NCI-H2196 treated with DMSO at 0.1 percent for 48 hours (cell line): Measurements from ENCODE around the gene TMEM132C.

Experiments used
- DNase-seq: peaks from one replicate; lab custom pipeline; 2025; ENCODE audit not compliant: unreplicated experiment; lab: John Stamatoyannopoulos, UW

The TMEM132C gene

DNA sequence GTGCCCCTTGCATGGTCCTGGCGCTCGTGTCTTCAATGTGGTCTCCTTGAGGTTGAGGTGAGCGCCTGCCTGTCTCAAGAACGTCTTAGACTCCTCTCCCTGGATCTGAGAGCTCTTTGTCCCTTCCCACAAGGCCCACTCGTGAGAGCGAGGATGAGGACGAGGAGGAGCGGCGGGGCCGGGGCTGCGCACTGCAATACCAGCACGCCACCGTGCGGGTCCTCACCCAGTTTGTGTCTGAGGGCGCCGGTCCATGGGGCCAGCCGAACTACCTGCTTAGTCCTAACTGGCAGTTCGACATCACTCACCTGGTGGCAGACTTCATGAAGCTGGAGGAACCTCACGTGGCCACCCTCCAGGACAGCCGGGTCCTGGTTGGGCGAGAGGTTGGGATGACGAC is 428.7 kb downstream of the TMEM132C start:
- no peak for DNase-seq

DNA sequence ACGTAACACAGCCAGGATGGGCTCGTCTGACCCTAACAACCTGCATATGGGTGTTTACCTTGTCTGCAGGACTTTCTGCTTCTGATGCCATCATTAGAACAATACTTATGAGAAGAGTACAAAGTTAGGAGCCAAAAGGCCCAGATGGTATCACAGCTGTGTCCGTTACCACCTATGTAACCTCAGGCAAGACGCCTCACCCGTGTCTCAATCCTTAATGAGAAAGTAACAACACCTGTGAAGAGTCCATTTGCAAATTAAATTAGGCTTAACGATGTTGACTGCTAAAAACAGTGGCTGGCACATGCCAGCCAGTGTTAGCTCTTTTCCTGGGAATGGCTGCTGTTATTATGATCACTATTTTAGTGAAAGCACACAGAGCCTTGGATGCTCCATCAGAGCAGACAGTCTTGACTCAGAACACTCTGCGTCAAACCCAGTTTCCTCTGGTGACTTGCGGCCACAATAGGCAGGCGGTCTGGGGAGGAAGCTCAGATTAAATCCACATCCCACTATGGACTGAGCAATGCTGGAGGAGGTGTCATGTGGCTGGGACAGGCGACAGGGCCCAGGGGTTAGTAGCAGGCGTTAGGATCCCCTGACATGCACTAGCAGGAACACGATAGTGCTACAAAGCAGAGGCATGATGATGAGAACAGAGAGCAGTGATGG is 431.5 kb downstream of the TMEM132C start:
- no peak for DNase-seq

DNA sequence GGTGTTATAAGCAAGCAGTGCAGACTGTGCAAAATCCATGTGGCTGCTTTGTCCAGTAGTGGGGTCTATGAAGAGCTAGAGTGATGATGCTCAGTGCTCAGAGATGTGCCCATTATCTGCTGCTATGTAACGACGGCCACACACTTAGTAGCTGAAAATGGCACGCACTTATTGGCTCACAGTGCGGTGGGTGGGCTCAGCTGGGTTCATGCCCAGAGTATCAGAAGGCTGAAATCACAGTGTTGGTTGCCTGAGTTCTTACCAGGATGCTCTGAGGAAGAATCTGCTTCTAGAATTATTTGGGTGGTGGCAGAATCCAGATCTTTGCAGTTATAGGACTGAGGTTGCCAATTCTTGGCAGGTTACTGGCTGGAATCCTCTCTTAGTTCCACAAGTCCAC is 432.1 kb downstream of the TMEM132C start:
- DNase-seq: no peak

DNA sequence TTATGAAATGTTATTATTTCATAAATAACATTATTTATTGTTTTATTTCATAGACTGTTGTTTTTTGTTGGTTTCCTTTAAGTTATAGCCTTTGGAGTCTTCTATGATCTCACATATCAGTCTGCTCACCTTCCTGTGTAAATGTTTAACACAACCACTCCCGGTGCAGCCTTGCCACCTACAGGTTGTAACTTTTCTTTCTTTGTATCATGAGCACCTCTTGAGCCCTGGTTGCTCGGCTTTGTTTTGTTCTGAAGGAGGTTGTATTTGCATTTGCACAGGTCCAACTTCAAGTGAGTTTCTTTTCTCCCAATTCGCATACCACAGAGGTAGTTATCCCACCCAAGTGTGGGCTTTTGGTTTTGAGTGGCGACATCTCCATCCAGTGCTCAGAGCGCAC is 435.4 kb downstream of the TMEM132C start:
- DNase-seq: no peak

DNA sequence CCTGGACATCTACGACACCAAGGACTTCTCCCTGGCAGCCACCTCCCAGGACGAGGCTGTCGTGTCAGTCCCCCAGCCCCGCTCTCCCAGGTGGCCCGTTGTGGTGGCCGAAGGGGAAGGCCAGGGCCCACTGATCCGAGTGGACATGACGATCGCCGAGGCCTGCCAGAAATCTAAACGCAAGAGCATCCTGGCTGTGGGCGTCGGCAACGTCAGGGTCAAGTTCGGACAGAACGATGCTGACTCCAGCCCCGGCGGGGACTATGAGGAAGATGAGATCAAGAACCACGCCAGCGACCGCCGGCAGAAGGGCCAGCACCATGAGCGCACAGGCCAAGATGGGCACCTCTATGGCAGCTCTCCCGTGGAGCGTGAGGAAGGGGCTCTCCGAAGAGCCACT is 438.2 kb downstream of the TMEM132C start:
- DNase-seq: no peak

DNA sequence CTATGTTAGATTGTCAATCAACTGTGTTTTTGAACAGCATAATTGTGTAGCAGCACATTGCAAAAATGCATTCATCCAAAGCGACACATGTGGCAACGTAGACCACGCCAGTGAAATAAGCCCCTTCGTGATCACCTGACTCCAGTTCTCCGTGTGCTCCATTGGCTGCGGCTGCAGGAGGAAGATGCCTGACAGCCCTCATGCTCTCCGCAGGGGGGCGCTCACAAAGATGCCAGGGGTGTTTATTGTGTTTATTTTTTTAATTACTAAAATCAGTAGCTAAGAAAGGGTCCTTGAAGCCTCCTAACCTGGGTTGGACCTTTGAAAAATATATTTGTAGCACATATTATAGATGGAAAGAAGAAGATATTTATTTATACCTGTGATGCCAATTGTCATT is 440.5 kb downstream of the TMEM132C start:
- DNase-seq: no peak

DNA sequence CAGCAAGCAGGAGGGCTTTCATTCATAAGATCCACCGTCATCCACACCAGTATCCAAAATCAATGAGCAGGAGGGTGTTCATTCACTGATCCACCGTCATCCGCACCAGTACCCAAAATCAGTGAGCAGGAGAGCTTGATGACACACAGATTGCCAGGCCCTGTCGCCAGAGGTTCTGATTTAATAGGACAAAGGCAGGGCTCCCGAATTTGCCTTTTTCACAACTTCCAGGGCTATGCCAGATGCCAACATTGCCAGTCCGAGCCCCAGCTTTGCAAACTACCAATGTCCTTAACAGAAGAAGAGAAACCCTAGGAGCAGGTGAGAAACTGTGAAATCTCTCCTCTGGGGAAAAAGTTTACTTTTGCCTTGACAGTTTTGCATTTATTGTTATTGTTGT is 441.8 kb downstream of the TMEM132C start:
- no peak for DNase-seq

DNA sequence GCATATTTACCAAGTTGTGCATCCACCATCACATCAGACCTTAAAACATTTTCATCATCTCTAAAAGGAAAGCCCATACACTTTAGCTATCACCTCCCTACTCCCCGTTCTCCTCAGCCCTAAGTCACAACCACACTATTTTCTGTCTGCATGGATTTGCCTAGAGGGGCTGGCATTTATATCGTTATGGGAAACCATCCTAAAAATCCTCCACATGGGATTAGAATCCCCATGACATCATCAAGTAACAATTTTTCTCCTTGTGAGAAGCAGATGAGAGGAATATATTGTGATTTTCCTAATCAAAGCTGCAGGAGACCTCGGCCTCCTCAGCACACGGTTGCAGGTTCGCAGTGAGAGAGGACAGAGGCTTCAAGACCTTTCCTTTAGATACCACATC is 442.7 kb downstream of the TMEM132C start:
- DNase-seq: no peak

DNA sequence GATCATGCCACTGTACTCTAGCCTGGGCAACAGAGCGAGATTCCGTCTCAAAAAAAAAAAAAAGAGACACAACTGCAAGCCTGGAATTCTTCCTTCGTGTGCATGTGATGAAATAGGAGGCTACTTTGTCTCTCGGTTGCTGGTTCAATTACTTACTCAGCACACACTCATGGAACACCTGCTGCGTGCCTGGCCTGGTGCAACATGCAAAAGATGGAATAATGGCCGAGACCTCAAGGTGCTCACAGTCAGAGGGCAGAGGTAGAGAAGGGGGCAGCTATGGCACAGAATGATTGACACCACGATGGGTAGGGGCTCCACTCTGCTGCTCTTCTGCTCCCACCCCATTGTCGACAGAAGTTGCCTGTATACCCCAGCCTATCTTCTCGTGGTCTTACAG is 444.5 kb downstream of the TMEM132C start:
- DNase-seq: no peak

DNA sequence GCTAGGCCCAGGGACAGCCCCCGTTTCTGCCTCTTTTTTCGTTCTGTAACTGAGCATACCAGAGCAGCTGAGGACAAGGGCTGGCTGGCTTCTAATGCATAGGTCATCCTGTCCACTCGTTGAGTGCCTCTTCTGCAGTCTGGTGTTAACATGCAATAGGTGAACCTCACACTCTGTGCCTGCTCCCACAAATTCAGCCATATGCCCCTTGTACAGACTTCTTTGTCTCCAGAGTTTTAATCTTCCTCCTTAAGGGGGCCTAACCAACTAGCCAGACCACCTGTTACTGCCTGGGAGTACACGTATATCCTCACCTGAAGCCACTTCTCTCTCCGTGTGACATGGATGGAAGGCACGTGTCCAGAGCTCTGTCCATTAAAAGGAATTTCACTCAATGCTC is 445.7 kb downstream of the TMEM132C start:
- no peak for DNase-seq

DNA sequence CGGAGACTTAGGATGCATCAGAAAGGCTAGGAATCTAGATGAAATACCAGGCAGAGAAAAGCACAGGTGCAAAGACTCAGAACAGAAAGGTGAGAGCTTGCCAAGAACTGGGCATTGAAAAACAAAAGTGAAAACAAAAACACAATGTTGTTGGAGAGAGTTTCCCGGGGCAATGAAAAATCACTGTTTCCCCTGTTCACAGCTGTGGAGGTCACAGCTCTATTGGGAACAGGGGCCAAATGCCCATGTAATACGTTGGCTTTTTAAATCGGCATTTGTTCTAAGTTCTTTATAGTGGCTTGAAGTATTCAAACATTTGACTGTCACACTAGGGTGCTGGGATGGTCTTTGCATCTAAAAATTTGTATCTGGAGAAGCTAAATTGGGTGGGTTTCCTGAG is 448.5 kb downstream of the TMEM132C start:
- DNase-seq: peak; percentile 21

DNA sequence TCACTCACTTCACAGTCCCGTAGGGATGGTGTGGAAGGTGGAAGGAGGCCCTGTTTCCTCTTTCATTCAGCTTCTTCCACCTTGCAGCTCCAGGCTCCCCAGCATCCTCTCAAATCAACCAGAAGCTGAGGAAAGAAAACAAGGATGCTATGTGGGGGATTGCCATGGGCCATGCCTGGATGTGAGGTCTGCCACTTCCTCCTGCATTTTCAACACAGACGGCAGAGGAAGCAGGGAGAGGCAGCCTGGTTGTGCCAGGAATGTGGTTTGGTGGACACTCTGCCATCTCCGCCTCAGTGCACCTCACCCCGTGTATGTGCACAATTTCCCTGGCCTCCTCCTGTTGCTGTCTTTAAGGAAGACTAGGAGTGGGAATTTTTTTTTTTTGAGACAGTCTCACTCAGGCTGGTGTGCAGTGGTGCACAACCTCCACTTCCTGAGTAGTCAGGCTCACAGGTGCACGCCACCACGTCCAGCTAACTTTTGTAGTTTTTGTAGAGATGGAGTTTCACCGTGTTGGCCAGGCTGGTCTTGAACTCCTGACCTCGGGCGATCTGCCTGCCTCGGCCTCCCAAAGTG is 457.6 kb downstream of the TMEM132C start:
- no peak for DNase-seq

DNA sequence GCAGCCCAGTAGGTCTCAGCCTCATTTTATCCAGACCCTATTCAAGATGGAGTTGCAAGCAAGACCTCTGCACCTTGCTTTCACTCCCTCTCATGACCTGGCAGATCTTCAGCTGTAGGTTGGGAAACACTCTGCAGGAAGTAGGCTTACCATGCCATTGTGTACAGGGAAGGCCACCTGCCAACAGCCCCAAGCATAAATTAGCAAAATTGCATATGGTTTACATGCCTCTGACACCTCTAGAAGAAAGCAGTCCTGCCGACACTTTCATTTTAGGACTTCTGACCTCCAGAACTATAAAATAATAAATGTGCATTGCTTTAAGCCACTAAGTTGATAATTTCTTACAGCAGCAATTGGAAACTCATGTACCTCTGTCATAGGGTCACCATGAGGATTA is 459.9 kb downstream of the TMEM132C start:
- no peak for DNase-seq

DNA sequence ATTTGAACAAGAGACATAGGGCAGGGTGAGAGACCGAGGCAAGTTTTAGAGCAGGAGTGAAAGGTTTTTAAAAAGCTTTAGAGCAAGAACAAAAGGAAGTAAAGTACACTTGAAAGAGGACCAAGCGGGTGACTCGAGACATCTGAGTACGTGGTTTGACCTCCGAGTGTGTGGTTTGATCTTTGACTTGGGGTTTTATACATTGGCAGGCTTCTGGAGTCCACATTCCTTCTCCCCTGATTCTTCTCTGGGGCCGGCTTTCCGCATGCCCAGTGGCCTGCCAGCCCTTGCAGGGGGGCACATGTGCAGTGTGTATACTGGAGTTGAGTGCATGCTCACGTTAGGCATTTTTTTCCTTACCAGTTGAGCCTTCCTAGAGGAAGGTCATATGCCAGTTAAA is 460.5 kb downstream of the TMEM132C start:
- no peak for DNase-seq

DNA sequence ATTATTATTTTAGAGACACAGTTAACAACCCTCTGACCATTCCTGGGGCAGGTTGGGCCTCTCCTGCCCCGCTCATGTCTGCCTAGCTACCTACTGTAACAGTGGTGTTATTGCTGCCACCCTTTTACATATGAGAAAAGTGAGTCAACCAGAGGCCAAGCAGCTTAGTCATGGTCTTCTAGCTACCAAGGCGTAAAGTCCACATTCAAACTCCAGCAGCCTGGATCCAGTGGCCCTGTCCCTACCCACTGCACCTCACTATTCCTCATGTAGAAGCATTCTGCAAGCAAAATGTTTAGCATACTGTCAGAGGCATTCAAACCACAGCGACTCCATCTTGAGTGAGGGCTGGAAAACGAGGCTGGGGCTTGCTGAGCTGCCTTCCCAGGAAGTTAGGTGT is 461.0 kb downstream of the TMEM132C start:
- no peak for DNase-seq

DNA sequence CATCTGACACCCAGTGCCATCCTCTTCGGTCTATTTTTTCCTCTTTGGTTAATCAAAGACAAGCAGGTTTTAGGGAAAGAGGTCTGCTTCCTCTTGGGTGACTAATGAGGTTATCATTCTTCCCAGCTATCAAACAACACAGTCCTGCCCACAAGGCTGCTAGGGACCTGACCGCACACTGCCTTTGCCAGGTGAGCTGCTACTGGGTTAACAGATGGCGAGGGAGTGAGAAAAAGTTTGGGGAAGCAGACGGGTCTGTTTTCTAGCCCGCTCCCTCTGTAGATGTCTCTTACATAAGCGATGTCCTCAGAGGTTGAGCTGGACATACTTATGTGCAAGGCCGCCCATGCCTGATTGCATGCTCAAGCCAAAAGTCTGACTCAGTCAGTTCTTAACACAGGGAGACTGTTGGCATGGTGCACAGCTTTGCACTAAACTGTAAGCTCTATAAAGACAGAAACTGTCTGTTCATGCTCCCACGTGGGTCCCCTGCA is 462.7 kb downstream of the TMEM132C start:
- no peak for DNase-seq

DNA sequence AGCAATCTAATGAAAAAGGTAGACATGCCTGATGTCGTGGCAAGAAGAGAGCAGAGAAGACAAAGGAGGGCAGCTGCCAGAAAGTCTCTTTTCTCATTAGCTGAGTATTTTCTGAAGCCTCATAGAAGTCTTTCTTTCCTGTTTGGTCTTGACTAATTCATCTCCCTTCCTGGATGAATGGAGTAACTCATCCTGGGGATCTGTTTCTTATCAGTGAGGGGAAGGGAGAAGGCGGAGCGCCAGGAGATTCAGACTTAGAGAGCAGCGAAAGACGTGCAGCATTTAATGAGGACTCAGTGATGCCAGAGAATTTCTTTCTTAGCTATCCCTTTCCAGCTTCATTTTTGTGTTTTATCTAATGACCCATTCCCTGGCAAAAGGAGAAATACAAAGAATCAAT is 467.4 kb downstream of the TMEM132C start:
- DNase-seq: no peak

DNA sequence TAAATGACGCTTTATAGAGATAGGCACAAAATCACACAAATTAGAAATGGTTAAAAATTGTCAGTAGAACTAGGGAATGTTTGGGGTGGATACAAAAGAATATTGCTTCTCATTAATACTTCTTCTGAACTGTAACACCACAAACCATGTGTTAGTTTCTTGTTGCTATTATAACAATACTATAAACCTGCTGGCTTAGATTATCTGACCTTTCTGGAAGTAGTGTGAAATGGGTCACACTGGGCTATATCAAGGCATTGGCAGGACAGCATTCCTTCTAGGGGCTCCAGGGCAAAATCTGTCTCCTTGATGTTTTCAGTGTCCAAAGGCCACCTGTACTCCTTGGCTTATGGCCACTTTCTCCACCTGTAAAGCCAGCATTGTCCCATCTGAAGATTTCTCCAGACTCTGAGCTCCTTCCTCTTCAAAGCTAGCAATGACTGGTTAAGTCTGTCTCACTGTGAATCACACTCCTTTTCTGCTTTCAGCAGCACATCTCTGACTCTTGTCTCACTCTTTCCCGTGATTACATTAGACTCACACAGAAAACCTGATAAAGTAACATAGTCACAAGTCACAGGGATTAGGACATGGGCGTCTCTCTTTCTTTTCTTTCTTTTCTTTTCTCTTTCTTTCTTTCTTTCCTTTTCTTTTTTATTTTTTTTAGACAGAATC is 470.5 kb downstream of the TMEM132C start:
- no peak for DNase-seq

DNA sequence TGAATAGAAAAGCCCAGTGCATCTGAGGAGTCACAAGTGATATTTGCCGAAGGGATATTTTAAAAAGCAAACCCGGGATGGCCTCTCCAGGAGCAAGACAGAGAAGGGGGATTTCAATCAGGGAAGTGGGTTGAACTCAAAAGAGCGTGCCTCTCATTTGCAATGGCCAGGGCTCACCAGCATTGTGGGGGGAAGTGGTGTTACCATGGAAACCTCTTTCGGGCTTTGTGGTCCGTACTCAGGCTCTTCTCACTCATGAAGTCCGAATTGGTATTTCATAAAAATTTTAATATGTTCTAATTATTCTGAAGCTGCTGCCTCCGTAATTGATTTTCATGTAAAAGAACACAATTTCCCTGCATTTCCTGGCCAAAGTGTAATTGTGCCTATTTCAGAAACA is 476.9 kb downstream of the TMEM132C start:
- DNase-seq: no peak

DNA sequence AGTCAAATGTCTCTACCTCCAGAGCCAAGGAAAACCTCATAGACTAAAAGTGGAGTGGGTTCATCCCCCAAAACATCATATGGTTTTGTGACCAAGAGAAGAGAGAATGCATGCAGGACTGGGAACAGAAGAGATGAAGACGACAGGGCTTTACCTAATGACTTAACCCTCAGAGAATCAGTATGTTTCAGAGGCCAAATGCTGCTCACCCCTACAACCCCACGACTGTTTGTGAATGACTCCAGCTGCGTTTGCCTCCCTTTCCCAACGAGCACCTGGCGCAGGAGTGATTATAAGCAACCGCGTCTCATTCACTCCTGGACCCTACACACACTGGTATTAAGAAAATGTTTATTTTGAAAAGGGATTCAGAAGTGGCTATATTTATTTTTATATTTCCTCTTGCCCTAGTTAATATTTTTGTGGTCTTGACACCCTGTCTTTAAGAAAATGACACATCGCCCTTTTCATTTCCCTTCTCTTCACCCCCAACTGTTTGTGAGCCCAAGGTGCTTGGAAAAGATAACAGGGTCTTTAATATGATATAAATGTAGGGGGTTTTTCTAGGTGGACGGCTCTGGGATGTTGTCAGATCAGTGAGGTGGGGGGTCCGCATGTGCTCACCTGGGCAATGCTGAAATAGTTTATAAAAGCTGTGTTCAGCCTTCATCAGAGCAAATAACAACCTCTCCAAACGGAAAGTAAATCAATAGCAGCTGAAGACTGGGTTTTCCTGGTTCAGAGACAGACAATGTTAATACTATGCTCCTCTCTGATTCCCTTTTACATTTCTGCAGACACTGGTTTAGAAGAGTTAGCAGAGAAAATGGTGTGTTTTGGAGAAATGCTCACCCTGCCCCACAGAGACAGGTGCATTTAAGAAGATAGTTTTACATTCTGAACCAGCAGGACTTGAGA is 479.1 kb downstream of the TMEM132C start:
- no peak for DNase-seq

DNA sequence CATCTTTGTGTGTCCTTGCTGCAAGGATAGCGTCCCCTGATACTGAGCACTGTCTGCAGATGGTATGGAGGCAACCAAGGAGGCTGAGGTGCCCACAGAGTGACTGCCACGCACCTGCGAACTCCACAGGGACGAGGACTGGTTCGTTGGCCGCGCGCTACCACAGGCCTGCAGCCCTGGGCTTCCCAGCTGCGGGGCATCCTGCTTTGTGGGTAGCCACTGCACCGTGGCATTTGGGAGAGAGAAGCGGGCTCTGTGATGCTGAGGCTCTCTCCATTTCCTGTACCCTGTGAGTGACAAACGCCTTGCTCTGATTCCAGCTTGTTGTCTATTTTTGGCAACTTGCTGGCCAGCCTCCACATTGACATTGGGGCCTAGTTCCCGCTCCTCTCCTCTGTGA is 480.5 kb downstream of the TMEM132C start:
- DNase-seq: no peak
